Hematopoietic multipotent progenitor cell treated with erythropoietin and hydrocortisone succinate and interleukin-3 and kit ligand, for 8 days (in vitro differentiated cells): Measurements from ENCODE around the gene HERC6.
A peak's percentile ranks its signal among the peaks of the same experiment; 100 is the strongest.
"Not testable (repeated sequence)": the region's sequence is repeated elsewhere in the genome, so short reads cannot be mapped to it uniquely, and the experiment has no call there.

Source experiments
- DNase-seq: peaks from one replicate; pipeline ENCODE4 v3.0.0-alpha.2; 2015

The HERC6 gene

GRCh38 chr4:88378691-88379559, at the start of gene HERC6:
Gene HERC6 (plus strand): TSS chr4:88378852. CDS start chr4:88378922, 70 bp downstream.
- DNase-seq: peak; percentile 96

GRCh38 chr4:88333741-88334405, 44.8 kb upstream of the HERC6 start:
- no peak for DNase-seq

GRCh38 chr4:88335092-88335665, 43.5 kb upstream of the HERC6 start:
- no peak for DNase-seq

GRCh38 chr4:88341227-88342192, 37.1 kb upstream of the HERC6 start:
- no peak for DNase-seq

GRCh38 chr4:88346902-88347301, 31.8 kb upstream of the HERC6 start:
- not testable (repeated sequence) for DNase-seq

GRCh38 chr4:88348761-88349160, 29.9 kb upstream of the HERC6 start:
- not testable (repeated sequence) for DNase-seq

- DNase-seq: no peak
Measured at GRCh38 chr4:88350786-88351185, 27.9 kb upstream of the HERC6 start.

- no peak for DNase-seq
Measured at GRCh38 chr4:88352062-88352740, 26.5 kb upstream of the HERC6 start.

- no peak for DNase-seq
Measured at GRCh38 chr4:88353324-88353723, 25.3 kb upstream of the HERC6 start.

- no peak for DNase-seq
Measured at GRCh38 chr4:88356771-88357170, 21.9 kb upstream of the HERC6 start.

GRCh38 chr4:88357262-88357661, 21.4 kb upstream of the HERC6 start:
- no peak for DNase-seq

- DNase-seq: no peak
Measured at GRCh38 chr4:88359558-88359957, 19.1 kb upstream of the HERC6 start.

- no peak for DNase-seq
Measured at GRCh38 chr4:88360256-88360655, 18.4 kb upstream of the HERC6 start.

GRCh38 chr4:88360791-88361190, 17.9 kb upstream of the HERC6 start:
- no peak for DNase-seq

- not testable (repeated sequence) for DNase-seq
Measured at GRCh38 chr4:88361217-88361773, 17.4 kb upstream of the HERC6 start.

- no peak for DNase-seq
Measured at GRCh38 chr4:88366460-88366859, 12.2 kb upstream of the HERC6 start.

- no peak for DNase-seq
Measured at GRCh38 chr4:88367826-88368225, 10.8 kb upstream of the HERC6 start.

- DNase-seq: peak; percentile 71
Measured at GRCh38 chr4:88369180-88369812, 9.4 kb upstream of the HERC6 start.

GRCh38 chr4:88381123-88381522, 2.5 kb downstream of the HERC6 start:
- no peak for DNase-seq

- peak; percentile 44 for DNase-seq
Measured at GRCh38 chr4:88382621-88383020, 4.0 kb downstream of the HERC6 start.

- no peak for DNase-seq
Measured at GRCh38 chr4:88390128-88390527, 11.5 kb downstream of the HERC6 start.
